Calu3 (cell line): ENCODE data around the gene TOR4A. TPM values are rescaled to one million over a fixed set of nuclear protein-coding genes. Genes with fewer than 3 reads are reported as not detected.

ENCODE experiments used
- BruUV-seq: library from RNA; stranded (reverse); fragments of 400-500 nt; replicated peaks from 2 replicates; lab custom pipeline; 2021; lab: Mats Ljungman, UMichigan
- CTCF ChIA-PET: fragments of 300-600 bp; sonication (Branson Sonifier 250); formaldehyde crosslinking; loops from one replicate; lab custom pipeline; 2022; ENCODE audit warnings: antibody characterized with exemption; lab: Charles Lee
- DNase-seq: peaks from one replicate; pipeline ENCODE4 v3.0.0; 2022
- H3K27ac Mint-ChIP-seq: one replicate; pipeline ENCODE4 v1.8.0; 2022; ENCODE audit warnings: mixed read lengths; ENCODE audit not compliant: unreplicated experiment
- H3K27me3 Mint-ChIP-seq: one replicate; pipeline ENCODE4 v1.8.0; 2022; ENCODE audit warnings: mixed read lengths; ENCODE audit not compliant: unreplicated experiment
- H3K36me3 Mint-ChIP-seq: one replicate; pipeline ENCODE4 v1.8.0; 2022; ENCODE audit warnings: mild to moderate bottlenecking, moderate library complexity, mixed read lengths; ENCODE audit not compliant: insufficient read depth, unreplicated experiment
- H3K4me1 Mint-ChIP-seq: one replicate; pipeline ENCODE4 v1.8.0; 2022; ENCODE audit warnings: mild to moderate bottlenecking, low read depth, mixed read lengths; ENCODE audit not compliant: unreplicated experiment
- H3K4me3 Mint-ChIP-seq: one replicate; pipeline ENCODE4 v1.8.0; 2022; ENCODE audit warnings: mild to moderate bottlenecking, low read depth, moderate library complexity, mixed read lengths; ENCODE audit not compliant: unreplicated experiment
- H3K9me3 Mint-ChIP-seq: one replicate; pipeline ENCODE4 v1.8.0; 2022; ENCODE audit warnings: low read depth, mixed read lengths; ENCODE audit not compliant: unreplicated experiment
- intact Hi-C: fragments of 100-400 bp; cut with micrococcal nuclease; formaldehyde crosslinking; loops from one replicate; pipeline ENCODE4 v1.10.0; 2022; ENCODE audit not compliant: unreplicated experiment
- total RNA-seq: library from RNA; stranded (reverse); gene quantifications from 2 replicates; pipeline ENCODE4 v1.2.3, GENCODE V29; 2022
- TF ChIP-seq, protein P1 (sequence below): fragments of 200-600 bp; IDR thresholded peaks from one replicate; pipeline ENCODE4 v1.8.0; 2022; ENCODE audit warnings: antibody characterized with exemption; ENCODE audit not compliant: unreplicated experiment

TOR4A gene
- total RNA-seq, 1 experiment from 2014 or later, result 51.8 TPM

- Mint-ChIP-seq H3K9me3 (no peaks in the 10 kb centered on the region), H3K27ac (no peak overlapping the region), H3K4me1 (peaks cover 29% of the 10 kb centered on the region), H3K4me3 (peak overlapping the region; percentile 28), H3K27me3 (no peaks in the 10 kb centered on the region), H3K36me3 (peaks cover 56% of the 10 kb centered on the region)
- no peak for DNase-seq
- CTCF ChIA-PET, result no interaction called here
- TSS peak; percentile 8 for BruUV-seq
- intact Hi-C loops, result no loop called here
- TF ChIP-seq, protein P1, sequence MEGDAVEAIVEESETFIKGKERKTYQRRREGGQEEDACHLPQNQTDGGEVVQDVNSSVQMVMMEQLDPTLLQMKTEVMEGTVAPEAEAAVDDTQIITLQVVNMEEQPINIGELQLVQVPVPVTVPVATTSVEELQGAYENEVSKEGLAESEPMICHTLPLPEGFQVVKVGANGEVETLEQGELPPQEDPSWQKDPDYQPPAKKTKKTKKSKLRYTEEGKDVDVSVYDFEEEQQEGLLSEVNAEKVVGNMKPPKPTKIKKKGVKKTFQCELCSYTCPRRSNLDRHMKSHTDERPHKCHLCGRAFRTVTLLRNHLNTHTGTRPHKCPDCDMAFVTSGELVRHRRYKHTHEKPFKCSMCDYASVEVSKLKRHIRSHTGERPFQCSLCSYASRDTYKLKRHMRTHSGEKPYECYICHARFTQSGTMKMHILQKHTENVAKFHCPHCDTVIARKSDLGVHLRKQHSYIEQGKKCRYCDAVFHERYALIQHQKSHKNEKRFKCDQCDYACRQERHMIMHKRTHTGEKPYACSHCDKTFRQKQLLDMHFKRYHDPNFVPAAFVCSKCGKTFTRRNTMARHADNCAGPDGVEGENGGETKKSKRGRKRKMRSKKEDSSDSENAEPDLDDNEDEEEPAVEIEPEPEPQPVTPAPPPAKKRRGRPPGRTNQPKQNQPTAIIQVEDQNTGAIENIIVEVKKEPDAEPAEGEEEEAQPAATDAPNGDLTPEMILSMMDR, result no peak
Measured at GRCh38 chr9:137279741-137280473, 2.4 kb downstream of the TOR4A start.

- H3K27ac Mint-ChIP-seq, result no peak overlapping the region
- CTCF ChIA-PET, result no interaction called here
- H3K9me3 Mint-ChIP-seq, result no peaks in the 10 kb centered on the region
- DNase-seq, result no peak
- BruUV-seq, result no TSS peak
- TF ChIP-seq, protein P1, result no peak
- peaks cover 49% of the 10 kb centered on the region for H3K36me3 Mint-ChIP-seq
- H3K4me3 Mint-ChIP-seq, result no peak overlapping the region
- peaks cover 22% of the 10 kb centered on the region for H3K4me1 Mint-ChIP-seq
- H3K27me3 Mint-ChIP-seq, result no peaks in the 10 kb centered on the region
- intact Hi-C loops, result no loop called here
Measured at GRCh38 chr9:137280474-137281344, 3.2 kb downstream of the TOR4A start.

GRCh38 chr9:137281345-137282116, 4.0 kb downstream of the TOR4A start:
- Mint-ChIP-seq H3K4me1 (peaks cover 18% of the 10 kb centered on the region), H3K27me3 (no peaks in the 10 kb centered on the region), H3K9me3 (no peaks in the 10 kb centered on the region), H3K4me3 (peak overlapping the region; percentile 47), H3K36me3 (peaks cover 43% of the 10 kb centered on the region), H3K27ac (peak overlapping the region; percentile 68)
- TF ChIP-seq, protein P1, result no peak
- CTCF ChIA-PET, result interaction anchor here (0.7 kb wide), 1 partner anchor 47 kb away, joined by 4 read pairs; no protein-coding TSS in a partner anchor
- DNase-seq, result no peak
- intact Hi-C loops, result no loop called here
- no TSS peak for BruUV-seq

GRCh38 chr9:137286975-137287383, 9.5 kb downstream of the TOR4A start:
- peak; percentile 75 for DNase-seq
- CTCF ChIA-PET, result interaction anchor here (0.7 to 1.2 kb wide), 7 partner anchors 9 to 155 kb away, joined by 3 to 8 read pairs (median 3); partner anchors contain the start of genes ENTPD8, NELFB, NOXA1 and NRARP
- Mint-ChIP-seq H3K27me3 (no peaks in the 10 kb centered on the region), H3K9me3 (no peaks in the 10 kb centered on the region), H3K36me3 (peaks cover 31% of the 10 kb centered on the region), H3K27ac (peak overlapping the region; percentile 34), H3K4me3 (no peak overlapping the region), H3K4me1 (peaks cover 17% of the 10 kb centered on the region)
- intact Hi-C loops, result no loop called here
- BruUV-seq, result no TSS peak
- TF ChIP-seq, protein P1, result peak; percentile 34
